DMS79 treated with DMSO at 0.1 percent for 48 hours (cell line): ENCODE measurements around the gene RUFY3.
"Not testable (repeated sequence)": the region's sequence is repeated elsewhere in the genome, so short reads cannot be mapped to it uniquely, and the experiment has no call there.

Source experiments
- DNase-seq: peaks from one replicate; lab custom pipeline; 2025; lab: John Stamatoyannopoulos, UW

Gene RUFY3

GRCh38 chr4:70737409-70737808 lies 15.6 kb downstream of the RUFY3 start:
- no peak for DNase-seq

DNA sequence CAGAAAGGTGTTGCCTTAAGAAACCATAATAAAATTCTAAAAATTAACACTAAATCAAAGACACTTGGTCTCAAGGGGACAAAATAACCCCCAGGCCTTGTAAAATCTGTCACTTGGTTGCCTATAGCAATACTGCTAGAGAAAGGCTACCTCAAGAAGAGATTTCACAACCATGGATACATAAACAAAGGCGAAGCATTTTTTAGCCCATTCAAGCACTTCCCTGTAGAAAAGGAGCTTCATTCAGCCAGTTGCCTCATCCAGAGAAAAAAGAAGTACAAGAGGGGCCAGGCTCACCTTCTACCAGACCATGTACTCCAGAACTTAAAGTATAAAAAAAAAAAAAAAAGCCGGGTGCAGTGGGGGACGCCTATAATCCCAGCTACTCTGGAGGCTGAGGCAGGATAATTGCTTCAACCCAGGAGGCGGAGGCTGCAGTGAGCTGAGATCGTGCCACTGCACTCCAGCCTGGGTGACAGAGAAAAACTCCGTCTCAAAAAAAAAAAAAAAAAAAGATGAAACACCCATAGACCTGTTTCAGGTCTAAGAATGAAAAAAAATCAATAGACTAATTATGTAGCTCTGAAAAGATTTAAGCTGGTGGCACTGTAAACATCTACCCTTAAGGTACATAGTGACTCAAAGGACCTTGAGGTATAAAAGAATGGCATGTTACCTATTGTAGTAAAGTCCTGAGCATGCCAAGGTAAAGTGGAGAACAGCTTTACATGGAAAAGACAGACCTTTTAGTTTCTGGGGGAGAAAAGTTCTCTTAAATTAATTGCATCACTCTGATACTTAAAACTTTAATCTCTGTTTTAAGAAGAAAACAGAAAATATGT lies 18.0 kb downstream of the RUFY3 start:
- peak; percentile 1 for DNase-seq

DNA sequence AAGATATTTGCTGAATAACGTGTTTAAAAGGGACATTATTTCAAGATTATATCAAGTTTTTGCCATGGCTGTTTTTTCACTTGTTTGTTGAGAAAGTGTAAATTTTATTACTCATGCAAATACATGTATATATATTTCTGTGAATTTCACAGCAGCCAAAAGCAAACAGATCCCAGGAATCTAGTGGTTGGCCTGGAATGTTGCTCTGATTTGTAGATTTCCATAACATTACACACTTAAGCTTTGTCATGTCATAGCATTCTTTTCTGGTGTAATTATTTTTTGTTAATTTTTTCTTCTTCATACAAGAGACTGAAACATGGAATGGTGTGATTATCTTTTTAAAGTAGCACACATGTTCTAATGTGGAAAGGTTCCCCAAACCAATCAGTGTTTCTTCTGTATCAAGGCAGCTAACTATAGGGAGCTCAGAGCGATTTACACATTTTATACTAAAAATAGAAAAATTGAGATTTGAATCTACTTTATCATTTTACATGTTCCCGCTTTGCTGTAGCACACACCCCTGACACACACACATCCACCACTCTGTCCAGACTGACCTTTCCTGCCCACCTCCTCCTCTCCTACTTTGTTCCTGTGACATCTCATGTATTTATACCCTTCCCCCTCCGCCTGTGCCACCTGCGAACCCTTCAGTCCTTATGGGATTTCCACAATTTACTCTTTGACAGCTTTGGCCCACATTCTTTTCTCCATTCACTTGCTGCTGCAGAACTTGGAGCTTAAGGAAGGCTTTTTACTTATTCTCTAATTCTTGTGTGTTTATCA lies 20.3 kb downstream of the RUFY3 start:
- DNase-seq = no peak

DNA sequence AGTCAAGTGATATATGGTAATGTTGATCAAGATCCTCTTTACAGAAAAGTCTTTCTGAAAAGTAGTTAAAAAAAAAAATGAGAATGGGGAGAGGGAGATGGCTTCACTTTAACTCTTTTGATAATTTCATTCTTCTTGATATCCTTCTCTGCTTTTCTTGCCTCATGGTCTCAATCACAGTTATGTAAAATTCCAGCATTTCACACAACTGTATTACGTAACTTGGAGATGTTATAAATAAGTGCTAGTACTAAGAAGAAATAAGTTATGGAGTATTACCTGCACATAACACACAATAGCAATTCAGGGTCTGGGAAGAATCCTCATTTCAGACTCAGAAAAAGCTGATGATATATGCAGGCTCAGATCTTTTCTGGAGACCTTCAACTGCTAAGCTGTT lies 22.0 kb downstream of the RUFY3 start:
- DNase-seq = no peak

GRCh38 chr4:70746179-70746839 lies 24.5 kb downstream of the RUFY3 start:
- DNase-seq = no peak

DNA sequence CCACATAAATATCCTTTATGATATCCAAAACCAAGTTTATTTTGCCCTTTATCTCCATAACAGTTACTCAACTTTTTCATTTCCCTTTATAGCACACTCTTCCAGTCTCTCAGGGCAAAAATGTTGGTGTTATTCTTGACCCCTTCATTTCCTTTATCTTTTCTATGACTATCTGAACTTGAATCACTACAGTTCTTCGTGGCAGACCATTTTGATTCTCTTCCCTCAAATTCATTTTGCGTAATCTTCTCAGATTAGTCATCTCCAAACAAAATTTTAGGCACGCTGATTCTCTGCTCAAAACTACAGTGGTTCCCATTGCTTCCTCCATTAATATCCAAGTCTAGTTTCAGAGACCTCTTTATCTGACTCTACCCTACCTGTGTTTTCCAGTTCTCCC lies 26.1 kb downstream of the RUFY3 start:
- no peak for DNase-seq

GRCh38 chr4:70749313-70749712 lies 27.5 kb downstream of the RUFY3 start:
- no peak for DNase-seq

- DNase-seq = no peak
These were observed 30.5 kb downstream of the RUFY3 start for GRCh38 chr4:70752236-70752635.

DNA sequence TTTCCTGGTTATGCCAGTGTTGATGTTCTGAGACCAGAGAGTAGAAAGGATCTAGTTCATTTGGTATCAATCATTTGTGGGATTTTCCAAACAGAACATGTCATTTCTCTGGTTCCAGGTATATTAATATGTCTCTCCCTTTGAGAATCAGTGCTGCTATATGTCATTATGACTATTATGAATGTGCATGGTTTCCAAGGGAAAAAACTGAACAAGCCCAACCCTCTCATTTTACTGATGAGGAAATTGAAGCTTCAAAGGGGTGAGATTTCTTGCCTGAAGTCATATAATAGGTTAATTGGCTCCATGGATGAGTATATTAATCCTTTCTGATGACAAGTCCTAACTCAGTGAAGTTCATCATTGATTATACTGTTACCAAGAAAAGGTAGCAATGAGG lies 31.9 kb downstream of the RUFY3 start:
- no peak for DNase-seq

DNA sequence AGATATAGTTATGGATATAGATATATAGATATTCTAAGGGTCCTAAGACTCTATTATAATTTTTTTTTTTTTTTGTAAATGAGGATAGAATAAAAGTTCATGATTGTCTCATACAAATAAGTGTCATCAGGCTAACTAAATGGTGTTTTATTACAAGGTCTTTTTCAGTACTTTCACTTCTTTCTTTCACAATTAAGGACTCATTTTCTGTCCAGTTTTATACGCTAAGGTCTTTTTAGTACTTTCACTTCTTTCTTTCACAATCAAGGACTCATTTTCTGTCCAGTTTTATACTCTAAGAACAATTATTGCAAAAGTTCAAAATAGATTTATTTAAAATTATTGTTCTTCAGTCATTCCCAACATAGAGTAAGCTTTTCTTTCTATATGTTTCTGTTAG lies 32.7 kb downstream of the RUFY3 start:
- no peak for DNase-seq

- DNase-seq = no peak
These were observed 33.4 kb downstream of the RUFY3 start for GRCh38 chr4:70754990-70755688.

DNA sequence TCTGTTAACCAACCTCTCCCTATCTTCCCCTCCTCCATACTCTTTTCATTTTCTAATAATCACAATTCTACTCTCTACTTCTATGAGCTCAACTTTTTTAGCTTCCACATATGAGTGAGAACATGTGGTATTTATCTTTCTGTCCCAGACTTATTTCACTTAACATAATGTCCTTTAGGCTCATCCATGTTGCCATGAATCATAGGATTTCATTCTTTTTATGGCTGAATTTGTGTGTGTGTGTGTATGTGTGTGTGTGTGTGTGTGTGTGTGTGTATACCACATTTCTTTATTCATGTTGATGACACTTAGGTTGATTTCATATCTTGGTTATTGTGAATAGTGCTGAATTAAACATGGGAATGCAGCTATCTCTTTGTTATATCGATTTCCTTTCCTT lies 37.4 kb downstream of the RUFY3 start:
- no peak for DNase-seq

DNA sequence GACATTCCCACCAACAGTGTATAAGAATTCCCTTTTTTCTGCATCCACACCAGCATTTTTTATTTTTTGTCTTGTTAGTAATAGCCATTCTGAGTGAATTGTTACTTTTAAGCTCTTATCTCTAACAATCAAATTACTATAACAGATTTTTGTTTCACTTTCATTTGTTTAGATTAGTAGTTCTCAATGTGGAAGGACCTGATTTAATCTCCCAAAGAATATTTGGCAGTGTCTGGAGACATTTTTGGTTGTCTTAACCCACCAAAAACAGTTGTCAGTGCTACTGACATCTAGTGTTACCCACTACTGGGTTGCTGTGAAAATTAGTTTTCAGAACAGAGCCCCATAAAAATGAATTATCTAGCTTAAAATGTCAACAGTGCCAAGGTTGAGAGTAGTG lies 37.9 kb downstream of the RUFY3 start:
- no peak for DNase-seq

DNA sequence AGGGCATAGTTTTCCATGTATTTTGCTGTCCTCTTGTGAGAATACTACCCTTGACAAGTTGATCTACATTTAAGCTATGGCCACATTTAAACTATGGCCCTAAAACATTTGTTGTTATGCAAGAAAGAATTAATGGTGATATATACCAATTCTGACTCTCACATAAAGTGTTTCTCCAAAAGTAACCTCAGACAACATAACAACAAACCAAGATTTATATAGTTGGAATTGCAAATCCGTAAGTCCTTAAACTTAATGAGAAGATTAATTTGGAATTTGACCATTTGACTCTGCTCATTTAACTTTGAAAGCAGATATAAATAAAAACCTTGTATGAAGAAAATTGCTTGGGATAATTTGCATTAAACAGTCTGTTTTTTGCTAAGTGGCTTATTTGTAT lies 38.9 kb downstream of the RUFY3 start:
- DNase-seq = no peak

GRCh38 chr4:70761276-70761816 lies 39.6 kb downstream of the RUFY3 start:
- DNase-seq = no peak

GRCh38 chr4:70765368-70765767 lies 43.6 kb downstream of the RUFY3 start:
- no peak for DNase-seq

DNA sequence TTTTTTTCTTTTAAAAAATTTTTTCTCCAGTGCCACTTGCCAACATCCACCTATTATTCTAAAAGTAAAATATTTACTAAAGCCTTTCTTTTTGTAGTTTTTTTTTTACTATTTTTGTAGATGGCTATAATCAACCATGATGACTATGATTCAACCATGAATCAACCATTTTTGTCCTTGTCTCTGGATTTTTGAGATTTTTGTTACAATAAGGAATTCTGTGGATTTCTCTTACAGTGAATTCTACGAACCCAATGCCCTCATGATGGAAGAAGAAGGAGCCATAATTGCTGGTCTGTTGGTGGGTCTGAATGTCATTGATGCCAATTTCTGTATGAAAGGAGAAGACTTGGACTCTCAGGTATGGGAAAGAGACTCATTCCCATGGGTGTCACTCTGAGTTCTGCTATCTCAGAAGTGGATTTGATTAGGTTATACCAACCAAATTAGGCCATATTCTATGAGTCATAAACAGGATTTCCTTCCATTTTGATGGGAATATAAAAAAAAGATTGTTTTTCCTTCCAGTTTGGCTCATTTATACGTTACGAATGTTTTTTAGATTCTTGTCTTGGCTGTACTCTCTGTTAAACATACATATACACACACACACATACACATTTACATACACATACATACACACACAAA lies 46.7 kb downstream of the RUFY3 start:
- DNase-seq = no peak

DNA sequence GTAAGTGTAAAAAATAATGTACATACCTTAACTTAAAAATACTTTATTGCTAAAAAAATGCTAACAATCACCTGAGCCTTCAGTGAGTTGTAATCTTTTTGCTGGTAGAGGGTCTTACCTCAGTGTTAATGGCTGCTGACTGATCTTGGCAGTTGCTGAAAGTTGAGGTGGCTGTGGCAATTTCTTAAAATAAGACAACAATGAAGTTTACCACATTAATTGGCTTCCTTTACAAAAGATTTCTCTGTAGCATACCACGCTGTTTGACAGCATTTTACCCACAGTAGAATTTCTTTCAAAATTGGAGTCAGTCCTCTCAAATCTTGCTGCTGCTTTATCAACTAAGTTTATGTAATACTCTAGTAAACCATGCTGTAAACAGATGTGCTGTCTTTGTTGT lies 47.6 kb downstream of the RUFY3 start:
- DNase-seq = not testable (repeated sequence)

DNA sequence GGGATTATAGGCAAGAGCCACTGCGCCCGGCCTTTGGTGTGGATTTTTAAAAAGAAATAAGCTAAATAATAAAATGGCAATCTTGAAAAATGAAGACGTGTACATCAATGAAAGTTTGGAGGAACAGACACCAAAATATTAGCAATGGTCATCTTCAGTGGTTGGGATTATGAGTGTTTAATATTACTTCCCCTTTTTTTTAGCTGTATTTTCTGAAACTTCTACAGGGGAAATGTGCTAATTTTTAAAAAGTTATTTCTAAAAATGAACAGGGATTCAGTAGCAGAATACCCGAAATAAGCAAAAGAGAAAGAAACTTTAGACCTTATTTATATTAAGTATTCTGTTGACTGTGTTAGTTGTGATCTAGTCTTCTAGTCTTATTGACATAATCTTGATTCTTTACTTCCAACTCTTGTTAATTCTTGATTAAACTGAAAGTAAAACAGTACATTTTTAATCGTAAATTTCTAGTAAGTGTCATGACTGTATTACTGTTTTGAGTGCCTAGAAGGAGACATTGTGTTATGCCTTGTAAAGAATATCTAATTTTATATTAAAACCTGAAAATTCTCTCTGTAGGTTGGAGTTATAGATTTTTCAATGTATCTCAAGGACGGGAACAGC lies 51.3 kb downstream of the RUFY3 start:
- DNase-seq = no peak

GRCh38 chr4:70778888-70779422 lies 57.2 kb downstream of the RUFY3 start:
- DNase-seq = no peak

DNA sequence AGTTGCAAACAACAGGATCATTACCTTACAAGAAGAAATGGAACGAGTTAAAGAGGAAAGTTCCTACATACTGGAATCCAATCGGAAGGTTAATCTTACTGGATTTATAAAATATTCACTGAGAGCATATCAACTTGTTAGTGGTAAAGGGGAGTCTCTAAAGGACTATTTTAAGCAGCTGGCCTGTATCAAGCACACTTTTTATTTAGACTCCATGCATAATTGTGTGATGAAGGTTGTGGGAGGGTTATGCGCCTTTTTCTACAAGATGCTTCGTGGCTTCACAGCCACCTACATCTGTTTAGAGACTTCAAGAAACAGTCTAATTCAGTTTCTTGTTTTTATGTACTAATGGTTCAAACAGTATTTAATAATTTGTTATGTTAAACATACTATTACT lies 61.3 kb downstream of the RUFY3 start:
- no peak for DNase-seq
